HG02973 (cell line): ENCODE measurements around the gene KLHL40.

Experiments used
- ATAC-seq: cut with Tn5 transposase; IDR thresholded peaks from one replicate; pipeline ENCODE4 v1.9.1; 2021; ENCODE audit warnings: moderate library complexity; ENCODE audit not compliant: unreplicated experiment

KLHL40 gene

GRCh38 chr3:42735615-42736014 is 50.3 kb downstream of the KLHL40 start:
- ATAC-seq = no peak

- no peak for ATAC-seq
Measured at GRCh38 chr3:42736081-42736480, 50.7 kb downstream of the KLHL40 start.

- ATAC-seq = no peak
Measured at GRCh38 chr3:42736531-42736930, 51.2 kb downstream of the KLHL40 start.

GRCh38 chr3:42739401-42740158 is 54.2 kb downstream of the KLHL40 start:
- ATAC-seq = no peak

GRCh38 chr3:42741796-42742195 is 56.5 kb downstream of the KLHL40 start:
- no peak for ATAC-seq
